Colonic mucosa (tissue), 4 donors: ENCODE data around the gene LARGE2. TPM values are rescaled to one million over a fixed set of nuclear protein-coding genes. Genes with fewer than 3 reads are reported as not detected.
"Not testable (repeated sequence)": the region's sequence is repeated elsewhere in the genome, so short reads cannot be mapped to it uniquely, and the experiment has no call there.

Source experiments
- DNase-seq: peaks from one replicate; pipeline ENCODE4 v3.0.0-alpha.2; 2020
- H3K27ac ChIP-seq: fragments of 200-600 bp; one replicate; pipeline ENCODE4 v1.8.0; 2021
- H3K27me3 ChIP-seq: fragments of 200-600 bp; one replicate; pipeline ENCODE4 v1.8.0; 2021
- H3K36me3 ChIP-seq: fragments of 200-600 bp; one replicate; pipeline ENCODE4 v1.8.0; 2021
- H3K4me1 ChIP-seq: fragments of 200-600 bp; one replicate; pipeline ENCODE4 v1.8.0; 2021; ENCODE audit warnings: mild to moderate bottlenecking
- H3K4me3 ChIP-seq: fragments of 200-600 bp; one replicate; pipeline ENCODE4 v1.8.0; 2021
- H3K9ac ChIP-seq, 2 donors: one replicate each; pipeline ENCODE4 v1.7.0; 2013; ENCODE audit warnings: control low read depth in 2 of 2, low read depth in 2 of 2, low read length in 2 of 2
- H3K9me3 ChIP-seq: fragments of 200-600 bp; one replicate; pipeline ENCODE4 v1.8.0; 2021
- CTCF ChIP-seq: fragments of 200-600 bp; IDR thresholded peaks from one replicate; pipeline ENCODE4 v1.8.0; 2022; ENCODE audit warnings: antibody characterized with exemption, mild to moderate bottlenecking
- intact Hi-C: fragments of 100-400 bp; cut with DNase I; formaldehyde crosslinking; loops from one replicate; pipeline ENCODE4 v1.14.1; 2022
- total RNA-seq, 2 donors: library from RNA; stranded (reverse); fragmentation: NEBNext Ultra II Directional in 1 of 2; extraction: Animal tissue kit (Norgen Biotek cat#: 25700) in 1 of 2; gene quantifications; one replicate each; pipeline ENCODE4 v1.2.1, GENCODE V29; 2021
- donor health status: healthy.
- donor health status: DM: no; HTN: no; CAD: no.
- donor health status: DM: no; HTN: no; CAD: no.

Gene LARGE2
- total RNA-seq, 2 donors from 2014 or later = 4.1 to 7.5 TPM

- H3K27me3 ChIP-seq = peaks cover 7% of the 10 kb centered on the region
- no peak overlapping the region for H3K27ac ChIP-seq
- intact Hi-C loops = no loop called here
- no peaks in the 10 kb centered on the region for H3K9me3 ChIP-seq
- DNase-seq = no peak
- H3K36me3 ChIP-seq = no peaks in the 10 kb centered on the region
- peaks cover 8% of the 10 kb centered on the region for H3K4me1 ChIP-seq
- no peak for TF ChIP-seq CTCF
- H3K9ac ChIP-seq = no peak overlapping the region
- no peak overlapping the region for H3K4me3 ChIP-seq
Observed at GRCh38 chr11:45901626-45902025, 20.8 kb upstream of the LARGE2 start.

- no peak for DNase-seq
- intact Hi-C loops = no loop called here
Observed at GRCh38 chr11:45902452-45903380, 19.7 kb upstream of the LARGE2 start.

GRCh38 chr11:45904309-45904915, 18.0 kb upstream of the LARGE2 start:
- no peak for TF ChIP-seq CTCF
- no peak for DNase-seq
- H3K9me3 ChIP-seq = no peaks in the 10 kb centered on the region
- H3K36me3 ChIP-seq = no peaks in the 10 kb centered on the region
- H3K9ac ChIP-seq = no peak overlapping the region
- H3K27ac ChIP-seq = no peak overlapping the region
- H3K4me1 ChIP-seq = peaks cover 3% of the 10 kb centered on the region
- intact Hi-C loops = no loop called here
- H3K27me3 ChIP-seq = peaks cover 1% of the 10 kb centered on the region
- H3K4me3 ChIP-seq = no peak overlapping the region

More at GRCh38 chr11:45902452-45903380, 19.7 kb upstream of the LARGE2 start:
- H3K36me3 ChIP-seq = no peaks in the 10 kb centered on the region
- peaks cover 7% of the 10 kb centered on the region for H3K27me3 ChIP-seq
- TF ChIP-seq CTCF = no peak
- H3K27ac ChIP-seq = no peak overlapping the region
- H3K4me1 ChIP-seq = peaks cover 8% of the 10 kb centered on the region
- no peak overlapping the region for H3K4me3 ChIP-seq
- no peak overlapping the region for H3K9ac ChIP-seq
- H3K9me3 ChIP-seq = no peaks in the 10 kb centered on the region

GRCh38 chr11:45905095-45905494, 17.4 kb upstream of the LARGE2 start:
- H3K9ac ChIP-seq = no peak overlapping the region
- H3K4me1 ChIP-seq = no peaks in the 10 kb centered on the region
- H3K9me3 ChIP-seq = no peaks in the 10 kb centered on the region
- H3K36me3 ChIP-seq = no peaks in the 10 kb centered on the region
- H3K27me3 ChIP-seq = no peaks in the 10 kb centered on the region
- no peak for DNase-seq
- no peak for TF ChIP-seq CTCF
- intact Hi-C loops = no loop called here
- no peak overlapping the region for H3K27ac ChIP-seq
- no peak overlapping the region for H3K4me3 ChIP-seq

GRCh38 chr11:45905576-45905975, 16.9 kb upstream of the LARGE2 start:
- H3K4me1 ChIP-seq, H3K4me3 ChIP-seq, H3K27me3 ChIP-seq, intact Hi-C loops, H3K36me3 ChIP-seq, DNase-seq, H3K9me3 ChIP-seq, H3K9ac ChIP-seq, H3K27ac ChIP-seq: not testable (repeated sequence)
